Activated CD4-positive, CD25-positive, alpha-beta regulatory T cell (primary cell): ENCODE data around the gene ZMIZ1.

Experiments
- DNase-seq, 4 experiments: peaks; one replicate each; lab custom pipeline; 2025; lab: John Stamatoyannopoulos, UW

The ZMIZ1 gene

DNA sequence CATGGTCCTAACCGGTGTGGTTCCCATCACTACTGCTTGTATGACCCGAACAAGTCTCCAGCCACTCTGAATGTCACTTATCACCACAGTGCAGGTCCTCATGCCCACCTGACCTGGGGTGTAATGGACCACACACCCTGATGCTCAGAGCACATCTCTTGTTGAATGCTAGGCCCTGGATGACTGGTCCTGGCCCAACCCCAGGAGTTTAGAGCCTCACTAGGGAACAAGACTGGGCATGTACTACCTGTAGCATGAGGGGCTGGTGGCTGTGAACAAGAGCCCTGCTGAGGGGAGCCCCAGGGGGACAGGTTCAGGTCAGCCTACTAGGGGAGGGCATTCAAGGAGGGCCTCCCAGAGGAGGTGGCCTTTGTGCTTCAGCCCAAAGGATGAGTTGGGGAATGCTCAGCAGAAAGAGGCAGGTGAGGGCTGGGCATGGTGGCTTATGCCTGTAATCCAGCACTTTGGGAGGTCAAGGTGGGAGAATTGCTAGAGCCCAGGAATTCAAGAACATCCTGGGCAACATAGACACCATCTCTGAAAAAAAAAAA, 31.2 kb downstream of the ZMIZ1 start:
- DNase-seq = no peak

DNA sequence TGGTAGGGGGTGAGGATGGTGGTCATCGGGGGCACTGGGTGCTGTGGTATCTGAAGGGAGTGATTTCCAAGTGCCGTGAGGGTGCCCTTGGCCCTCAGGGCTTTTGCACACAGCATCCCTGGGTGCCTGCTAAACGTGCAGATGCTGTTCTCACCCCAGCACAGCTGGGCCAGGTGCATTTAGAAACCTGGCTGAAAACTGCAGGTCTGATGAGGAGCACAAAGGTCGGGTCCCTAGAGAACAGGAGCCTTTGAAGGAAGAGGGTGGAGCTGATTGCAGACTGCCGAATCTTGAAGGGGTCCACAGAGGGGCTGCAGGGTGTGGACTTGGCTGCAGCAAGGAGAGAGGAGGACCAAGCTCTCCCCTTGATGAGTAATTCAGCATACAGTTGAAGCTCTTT, 32.0 kb downstream of the ZMIZ1 start:
- no peak for DNase-seq

DNA sequence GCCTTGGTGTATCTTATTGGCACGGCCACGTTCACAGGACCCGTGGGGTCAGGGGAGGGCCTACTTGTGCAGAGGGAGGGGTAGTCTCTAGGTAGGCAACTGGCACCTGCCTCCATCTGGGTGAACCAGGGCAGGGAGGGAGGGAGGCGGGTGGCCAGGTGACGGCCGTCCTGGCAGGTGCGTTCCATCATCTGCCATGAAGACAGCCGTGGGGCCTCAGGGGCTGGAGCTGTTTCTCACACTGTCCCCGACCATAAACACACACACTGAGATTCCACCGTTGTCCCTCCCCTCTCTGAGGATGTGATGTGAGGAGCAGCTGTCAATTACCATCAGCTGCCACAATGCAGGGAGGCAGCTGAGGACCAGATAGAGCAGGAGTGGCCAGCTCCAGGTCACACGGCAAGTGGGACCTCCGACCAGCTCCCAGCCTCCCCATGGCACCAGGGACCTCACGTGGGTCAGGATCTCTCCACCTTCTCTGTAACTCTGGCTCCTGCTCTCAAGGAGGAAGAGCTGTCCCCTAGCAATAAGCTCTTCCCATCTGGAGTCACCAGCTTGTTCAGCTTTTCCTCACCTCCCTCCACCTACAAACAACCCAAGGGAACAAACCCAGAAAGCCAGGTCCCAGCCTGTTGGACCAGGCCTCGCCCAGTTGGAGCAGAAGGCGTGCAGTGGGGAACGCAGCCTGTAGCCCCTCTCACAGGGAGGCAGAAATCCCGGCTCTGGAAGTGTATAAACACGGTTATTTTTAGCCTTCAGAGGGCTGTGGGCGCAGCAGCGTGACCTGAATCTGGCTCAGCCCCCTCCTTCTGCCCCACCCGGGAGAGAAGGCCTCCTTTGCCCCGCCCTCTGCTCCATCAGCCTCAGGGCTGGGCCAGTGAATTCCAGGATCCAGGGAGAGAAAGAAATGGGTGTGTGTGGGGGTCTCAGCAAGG, 33.1 kb downstream of the ZMIZ1 start:
- no peak for DNase-seq

GRCh38 chr10:79102498-79102874, 33.7 kb downstream of the ZMIZ1 start:
- no peak for DNase-seq

GRCh38 chr10:79103129-79103528, 34.4 kb downstream of the ZMIZ1 start:
- DNase-seq = no peak

DNA sequence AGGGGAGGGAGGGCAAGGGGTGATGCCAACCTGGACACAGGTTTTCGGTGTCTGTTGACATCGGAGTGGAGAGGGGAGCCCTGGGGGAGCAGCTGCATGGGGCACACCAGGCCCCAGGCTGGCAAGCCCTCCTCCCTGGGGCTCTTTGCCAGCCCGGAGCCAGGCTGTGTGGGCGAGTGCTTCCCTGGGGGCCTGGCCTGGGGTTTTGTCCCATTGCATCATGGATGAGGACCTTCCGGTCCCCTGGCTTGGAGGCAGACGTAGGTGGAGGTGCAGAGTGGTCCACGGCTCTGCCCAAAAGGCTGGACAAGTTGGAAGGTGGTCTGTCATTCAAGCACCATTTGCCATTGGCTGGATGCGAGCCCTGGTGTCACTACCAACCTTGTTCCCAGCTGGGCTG, 34.8 kb downstream of the ZMIZ1 start:
- DNase-seq = no peak

DNA sequence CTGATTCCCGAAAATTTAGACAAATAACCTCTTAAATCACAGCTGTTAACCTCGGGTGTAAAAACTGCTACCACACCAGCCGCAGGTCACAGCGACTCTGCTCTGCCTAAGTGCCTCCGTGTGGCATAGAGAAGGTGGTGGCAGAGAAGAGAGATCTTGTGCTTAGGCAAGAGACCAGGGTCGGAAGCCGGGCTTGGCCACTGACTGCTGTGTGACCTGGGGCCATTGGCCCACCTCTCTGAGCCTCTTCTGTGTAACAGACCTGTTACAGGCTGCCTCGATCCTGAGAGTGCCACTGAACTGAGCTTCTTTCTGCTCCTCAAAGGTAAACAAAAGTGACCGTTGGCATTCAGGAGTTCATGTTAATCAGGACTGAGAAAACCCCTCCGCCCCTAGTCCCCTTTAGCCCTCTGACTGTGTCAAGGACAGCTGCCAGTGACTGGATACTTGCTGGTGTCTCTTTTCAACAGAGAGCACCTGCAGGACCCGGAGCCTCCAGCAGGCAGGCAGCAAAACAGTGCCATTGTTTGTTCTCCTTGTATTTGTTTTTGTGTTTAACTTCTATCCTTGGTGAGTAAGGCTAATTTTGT, 36.5 kb downstream of the ZMIZ1 start:
- DNase-seq = no peak

DNA sequence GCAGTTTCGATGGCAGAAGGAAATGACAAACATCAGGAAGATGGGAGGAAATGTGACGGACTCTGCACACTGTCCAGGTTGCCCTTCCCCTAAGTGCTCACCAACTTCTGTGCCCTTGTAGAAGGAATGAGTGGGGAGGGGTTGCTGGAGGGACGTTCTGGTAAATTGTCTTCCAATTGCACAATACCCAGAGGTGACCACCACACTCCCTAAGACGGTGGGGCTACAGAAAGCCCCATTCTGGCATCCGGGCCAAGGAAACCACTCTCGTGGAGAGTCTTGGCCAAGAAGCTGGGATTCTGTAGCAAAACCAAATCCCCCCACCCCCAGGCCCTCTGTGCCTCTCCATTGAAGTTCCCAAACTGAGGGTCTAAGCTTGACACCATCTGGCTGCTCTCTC, 37.1 kb downstream of the ZMIZ1 start:
- DNase-seq = no peak

GRCh38 chr10:79106256-79107050, 37.7 kb downstream of the ZMIZ1 start:
- DNase-seq = no peak

DNA sequence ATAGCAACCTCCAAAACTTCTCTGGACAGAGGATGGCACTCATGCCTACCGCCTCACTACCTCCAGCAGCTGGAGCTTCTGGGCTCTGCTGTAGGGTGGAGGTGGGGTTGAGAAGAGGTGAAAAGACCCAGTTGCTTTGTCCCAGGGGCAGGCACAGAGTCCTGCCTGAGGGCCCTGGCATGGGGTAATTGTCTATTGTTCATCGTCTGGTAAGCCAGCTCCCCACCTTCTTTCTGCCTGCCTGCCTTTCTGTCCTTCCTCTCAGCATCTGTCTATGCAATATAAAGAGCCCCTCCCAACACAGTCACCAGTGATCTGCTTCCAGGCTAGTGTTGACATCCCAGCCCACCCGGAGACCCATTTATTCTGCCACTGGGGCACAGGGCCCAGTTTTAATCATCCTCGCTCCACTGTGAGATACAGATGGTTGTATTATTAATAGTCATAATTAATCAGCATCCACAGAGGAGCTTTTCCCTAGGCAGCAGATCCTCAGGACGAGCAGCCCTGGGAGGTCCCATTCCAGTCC, 39.0 kb downstream of the ZMIZ1 start:
- DNase-seq = no peak

- no peak for DNase-seq
Measured at GRCh38 chr10:79108728-79109127, 40.0 kb downstream of the ZMIZ1 start.

GRCh38 chr10:79111427-79111826, 42.7 kb downstream of the ZMIZ1 start:
- DNase-seq = no peak

DNA sequence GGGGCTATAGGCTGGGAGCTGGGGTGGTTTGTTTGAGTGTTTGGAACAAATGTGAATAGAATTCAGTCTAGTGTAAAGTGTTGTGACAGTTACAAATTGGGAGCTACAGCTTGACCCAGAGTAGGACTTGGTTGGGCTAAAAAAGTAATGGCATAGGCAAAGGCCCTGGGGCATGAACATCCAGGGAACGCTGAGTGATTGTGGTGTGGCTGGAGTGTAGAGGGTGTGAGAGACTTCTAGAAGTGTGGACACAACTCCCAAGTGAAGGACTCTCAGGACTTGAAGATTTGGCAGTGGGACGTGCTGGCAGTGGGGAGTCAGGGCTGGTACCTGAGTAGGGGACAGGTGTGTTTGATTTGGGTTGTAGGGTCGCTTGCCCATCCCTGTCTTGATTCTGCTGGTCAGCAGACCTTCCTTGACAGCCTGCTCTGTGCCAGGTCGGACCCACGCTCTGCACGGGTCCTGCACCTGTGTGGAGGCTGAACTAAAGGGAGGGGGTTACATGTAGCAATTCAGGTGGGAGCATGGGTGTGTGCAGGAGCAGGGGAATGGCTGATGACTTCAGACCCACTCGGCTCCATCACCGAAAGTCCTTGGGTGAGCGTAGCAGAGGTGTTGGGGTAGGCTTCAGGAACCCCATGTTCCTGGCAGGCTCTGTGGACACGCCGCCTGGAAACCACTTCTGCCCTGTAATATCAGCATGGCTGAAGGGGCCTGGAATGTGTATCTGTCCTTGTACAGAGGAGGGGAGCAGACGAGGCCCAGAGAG, 43.3 kb downstream of the ZMIZ1 start:
- no peak for DNase-seq

GRCh38 chr10:79112881-79113431, 44.2 kb downstream of the ZMIZ1 start:
- DNase-seq = no peak

DNA sequence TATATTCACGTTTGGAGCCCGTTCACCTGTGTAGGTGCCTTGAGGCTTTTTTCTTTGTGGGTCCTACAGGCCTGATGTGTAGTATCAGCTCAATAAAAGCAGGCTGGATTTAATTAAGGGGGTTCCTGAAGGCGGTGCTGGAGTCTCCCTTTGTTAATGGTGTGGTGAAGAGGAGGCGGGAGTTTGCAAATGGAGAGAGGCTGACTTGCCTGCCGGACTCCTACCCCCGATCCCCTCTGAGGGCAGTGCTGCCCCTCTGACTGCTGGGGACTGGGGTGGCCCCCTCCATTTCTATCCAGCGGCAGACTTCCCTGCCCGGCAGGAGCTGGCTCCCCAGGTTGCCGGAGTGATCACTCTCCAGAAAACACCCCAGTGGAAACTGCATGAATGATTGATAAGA, 45.1 kb downstream of the ZMIZ1 start:
- no peak for DNase-seq

DNA sequence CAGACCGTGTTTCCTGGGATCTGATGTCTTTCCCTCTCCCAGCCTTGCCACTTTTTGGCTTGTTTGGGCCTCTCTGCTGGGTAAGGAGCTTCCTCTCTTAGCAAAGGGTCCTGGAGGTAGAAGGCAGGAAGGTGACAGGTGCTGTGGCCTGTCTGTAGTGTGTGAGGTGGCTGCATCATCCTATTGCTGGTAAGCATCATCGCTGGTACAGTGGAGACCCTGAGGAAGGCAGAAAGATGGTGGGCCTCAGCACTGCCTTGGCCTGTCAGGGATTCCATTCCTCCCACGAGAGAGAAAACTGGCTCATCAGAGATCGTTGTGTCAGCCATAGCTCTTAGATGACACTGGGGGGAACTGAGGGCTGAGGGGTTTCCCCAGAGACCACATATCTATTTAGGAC, 46.5 kb downstream of the ZMIZ1 start:
- no peak for DNase-seq

DNA sequence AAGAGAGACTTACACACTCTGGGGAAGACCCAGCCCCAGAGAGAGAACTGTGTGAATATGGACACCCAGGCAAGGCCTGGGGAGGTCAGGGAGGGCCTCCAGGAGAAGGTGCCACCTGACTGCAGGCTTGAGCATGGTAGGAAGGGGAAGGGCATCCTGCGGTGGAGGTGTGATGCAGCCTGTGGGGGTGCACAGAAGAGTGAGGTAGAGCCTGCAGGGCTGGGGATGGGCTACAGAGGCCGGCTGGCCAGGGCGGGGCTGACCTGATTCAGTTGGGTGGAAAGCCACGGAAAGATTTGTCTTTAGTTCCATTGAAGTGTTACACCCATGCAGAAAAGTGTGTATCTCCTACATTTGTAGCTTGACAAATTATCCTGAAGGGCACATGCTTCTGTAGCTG, 47.6 kb downstream of the ZMIZ1 start:
- no peak for DNase-seq

DNA sequence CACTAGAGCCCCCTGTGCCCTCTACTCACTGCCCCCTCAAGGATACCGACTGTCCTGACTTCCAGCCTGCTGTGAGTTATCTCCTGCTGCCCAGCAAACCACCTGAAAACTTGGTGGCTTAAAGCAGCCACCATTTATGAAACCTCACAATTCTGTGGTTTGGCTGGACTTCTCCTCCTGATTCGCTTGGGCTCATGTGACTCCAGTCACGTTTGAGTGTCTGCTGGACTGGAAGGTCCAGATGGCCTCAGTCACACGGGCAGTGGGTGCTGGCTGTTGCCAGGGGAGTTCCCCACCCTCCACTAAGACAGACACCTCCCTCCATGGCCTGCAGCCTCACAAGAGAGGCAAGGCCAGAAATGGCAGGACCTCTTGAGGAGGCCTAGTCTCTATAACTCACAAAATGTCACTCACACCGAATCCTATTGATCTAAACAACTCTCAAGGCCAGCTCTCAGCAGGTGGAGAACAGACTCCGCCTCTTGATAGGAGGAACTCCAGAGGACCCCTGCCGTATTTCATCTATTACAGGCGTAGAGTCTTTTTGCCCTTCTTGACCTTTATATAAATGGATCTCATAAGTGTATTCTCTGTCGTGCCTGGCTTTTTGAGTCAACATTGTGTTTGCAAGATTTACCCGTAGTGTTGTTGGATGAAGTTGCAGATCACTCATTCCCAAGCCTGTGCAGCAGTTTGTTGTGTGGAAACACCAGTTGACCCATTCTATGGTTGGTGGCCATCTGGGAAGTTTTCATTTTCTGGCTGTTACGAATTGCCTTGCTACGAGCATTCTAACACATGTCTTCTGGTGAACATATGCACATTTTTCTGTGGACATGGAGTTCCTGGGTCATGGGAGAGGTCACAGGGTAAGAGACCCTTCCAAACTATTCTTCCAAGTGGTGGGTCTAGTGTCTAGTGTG, 48.3 kb downstream of the ZMIZ1 start:
- no peak for DNase-seq

DNA sequence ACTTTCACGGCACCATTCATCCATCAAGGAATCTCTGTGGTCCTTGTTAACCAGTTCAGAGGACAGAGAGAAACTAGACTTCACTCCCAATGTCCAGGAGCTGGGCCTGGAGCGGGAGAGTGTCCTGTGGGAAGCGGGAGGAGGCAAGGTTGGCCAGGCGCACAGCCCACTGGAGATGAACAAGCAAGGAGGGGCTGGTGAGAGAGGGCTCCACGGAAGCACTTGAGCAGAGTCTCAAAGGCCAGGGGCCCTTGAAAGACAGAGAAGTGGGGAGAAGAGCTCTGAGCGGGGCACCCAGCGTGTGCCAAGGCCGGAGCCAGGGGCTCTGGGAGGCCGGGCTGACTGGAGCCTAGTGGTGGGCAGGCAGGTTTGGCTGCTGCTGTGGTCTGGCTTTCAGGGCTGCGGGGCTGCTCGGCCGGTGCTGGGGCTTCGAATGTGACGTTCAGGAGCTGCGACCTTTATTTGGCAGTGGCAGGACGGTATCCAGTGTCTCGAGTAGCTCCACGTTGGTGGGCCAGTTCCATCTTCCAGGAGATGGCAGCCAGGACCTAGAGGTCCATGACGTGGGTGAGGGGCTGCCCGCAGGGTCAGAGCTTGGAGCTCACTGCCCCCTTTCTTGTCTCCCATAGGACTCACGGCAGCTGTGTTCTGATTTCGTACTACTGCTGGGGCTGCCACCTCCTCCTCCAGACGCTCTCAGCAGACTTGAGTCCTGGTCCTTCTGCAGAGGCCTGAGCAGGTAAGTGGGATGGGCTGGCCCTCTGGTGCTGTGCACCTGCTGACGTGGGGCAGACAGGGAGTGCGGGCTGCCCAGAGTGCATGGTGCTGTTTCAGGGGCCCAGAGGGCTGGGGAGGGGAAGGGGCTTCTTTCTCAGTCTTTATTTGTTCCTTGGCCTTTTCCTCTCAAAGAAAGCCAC, 49.8 kb downstream of the ZMIZ1 start:
- no peak for DNase-seq
